HepG2 (cell line): ENCODE measurements around the gene NUDT21. TPM values are rescaled to one million over a fixed set of nuclear protein-coding genes. Genes with fewer than 3 reads are reported as not detected.

Experiments used
- AHR ChIP-seq: IDR thresholded peaks from 2 replicates; pipeline ENCODE4 v1.6.1; 2018; ENCODE audit warnings: missing genetic modification reagents, missing compliant biosample characterization
- ATRX ChIP-seq: sonication (generic); formaldehyde crosslinking; IDR thresholded peaks from 2 replicates; pipeline ENCODE4 v1.4.0; 2020; ENCODE audit warnings: missing genetic modification reagents, borderline replicate concordance
- CAMTA2 ChIP-seq: sonication (generic); formaldehyde crosslinking; IDR thresholded peaks from 2 replicates; pipeline ENCODE4 v1.4.0; 2020; ENCODE audit warnings: mild to moderate bottlenecking, missing genetic modification reagents, borderline replicate concordance
- CENPT ChIP-seq: sonication (generic); formaldehyde crosslinking; IDR thresholded peaks from 2 replicates; pipeline ENCODE4 v1.8.0; 2022; ENCODE audit warnings: low read depth, mild to moderate bottlenecking, moderate library complexity, missing genetic modification reagents
- CREB1 ChIP-seq, 2 experiments: fragments of 450-650 bp in 1 of 2; IDR thresholded peaks; 2 replicates each; pipeline ENCODE4 v1.6.1; 2016 to 2017; ENCODE audit warnings: control low read depth in 1 of 2, mild to moderate bottlenecking in 1 of 2, missing compliant biosample characterization in 1 of 2, missing genetic modification characterization in 1 of 2
- FOXC1 ChIP-seq: sonication (generic); formaldehyde crosslinking; IDR thresholded peaks from 2 replicates; pipeline ENCODE4 v1.8.0; 2022; ENCODE audit warnings: mild to moderate bottlenecking, missing genetic modification reagents, borderline replicate concordance
- HOXA3 ChIP-seq: sonication (generic); formaldehyde crosslinking; IDR thresholded peaks from 2 replicates; pipeline ENCODE4 v1.5.0; 2020; ENCODE audit warnings: missing genetic modification reagents
- MNT ChIP-seq: fragments of 450-650 bp; IDR thresholded peaks from 2 replicates; pipeline ENCODE4 v1.6.1; 2016
- MTF2 ChIP-seq: sonication (generic); formaldehyde crosslinking; IDR thresholded peaks from 2 replicates; pipeline ENCODE4 v1.5.0; 2020; ENCODE audit warnings: missing genetic modification reagents, borderline replicate concordance
- NCOA2 ChIP-seq: sonication (generic); formaldehyde crosslinking; IDR thresholded peaks from 2 replicates; pipeline ENCODE4 v1.8.0; 2022; ENCODE audit warnings: inconsistent platforms
- NKX3-1 ChIP-seq: sonication (generic); formaldehyde crosslinking; IDR thresholded peaks from 2 replicates; pipeline ENCODE4 v1.5.0; 2020; ENCODE audit warnings: missing genetic modification reagents
- SP1 ChIP-seq, 2 experiments: fragments of 450-650 bp in 1 of 2; sonication (generic) in 1 of 2; formaldehyde crosslinking in 1 of 2; IDR thresholded peaks; 2 replicates each; pipeline versions ENCODE4 v1.4.0 to v1.6.1; 2016 to 2020; ENCODE audit warnings: missing genetic modification reagents in 1 of 2
- SUZ12 ChIP-seq: fragments of 150-350 bp; IDR thresholded peaks from 2 replicates; pipeline ENCODE4 v1.6.1; 2014; ENCODE audit warnings: low read depth, low read length
- TBX2 ChIP-seq: sonication (generic); formaldehyde crosslinking; IDR thresholded peaks from 2 replicates; pipeline ENCODE4 v1.5.0; 2020; ENCODE audit warnings: missing genetic modification reagents, mild to moderate bottlenecking, borderline replicate concordance
- TCF12 ChIP-seq, 2 experiments: fragments of 450-650 bp in 1 of 2; sonication (generic) in 1 of 2; formaldehyde crosslinking in 1 of 2; IDR thresholded peaks; 2 replicates each; pipeline versions ENCODE4 v1.6.1 to v1.8.0; 2017 to 2022; ENCODE audit warnings: antibody characterized with exemption in 1 of 2, mild to moderate bottlenecking in 1 of 2, missing genetic modification reagents in 1 of 2, moderate library complexity in 1 of 2
- UBTF ChIP-seq: sonication (generic); formaldehyde crosslinking; IDR thresholded peaks from 2 replicates; pipeline ENCODE4 v1.4.0; 2020; ENCODE audit warnings: mild to moderate bottlenecking, missing genetic modification reagents
- ZEB1 ChIP-seq: IDR thresholded peaks from 2 replicates; pipeline ENCODE4 v1.6.1; 2012; ENCODE audit warnings: mild to moderate bottlenecking, low read depth, inconsistent platforms; ENCODE audit not compliant: insufficient replicate concordance
- ZFAT ChIP-seq: sonication (generic); formaldehyde crosslinking; conservative IDR thresholded peaks from 2 replicates; pipeline ENCODE4 v1.8.1; 2023; ENCODE audit warnings: missing genetic modification reagents, inconsistent platforms
- ZNF503 ChIP-seq: sonication (generic); formaldehyde crosslinking; IDR thresholded peaks from 2 replicates; pipeline ENCODE4 v1.4.0; 2020; ENCODE audit warnings: missing genetic modification reagents
- ZNF580 ChIP-seq: IDR thresholded peaks from 2 replicates; pipeline ENCODE4 v1.6.1; 2016; ENCODE audit warnings: low read depth, borderline replicate concordance
- ZNF740 ChIP-seq: sonication (generic); formaldehyde crosslinking; IDR thresholded peaks from 2 replicates; pipeline ENCODE4 v1.4.0; 2020; ENCODE audit warnings: missing genetic modification reagents
- ZNF773 ChIP-seq: sonication (generic); formaldehyde crosslinking; IDR thresholded peaks from 2 replicates; pipeline ENCODE4 v1.4.0; 2020; ENCODE audit warnings: missing genetic modification reagents, borderline replicate concordance
- polyA plus RNA-seq, 8 experiments: library from polyadenylated mRNA; depleted of rRNA in 3 of 8; stranded (reverse) in 7 of 8; unstranded in 1 of 8; fragments of >200 nt; fragmentation: Illumina TruSeq in 4 of 8; extraction: Trizol in 4 of 8; gene quantifications; 2 replicates each; pipeline versions ENCODE4 v1.2.1 to v1.2.3, GENCODE V29; 2011 to 2016; ENCODE audit warnings: low read depth in 4 of 8, missing spikeins in 1 of 8, mixed read lengths in 1 of 8; ENCODE audit not compliant: insufficient read depth in 1 of 8
- total RNA-seq, 5 experiments: library from RNA; depleted of rRNA; stranded (reverse); fragments of >200 nt; fragmentation: Illumina TruSeq; extraction: Trizol; gene quantifications; 2 replicates each; pipeline ENCODE4 v1.2.3, GENCODE V29; 2016; ENCODE audit warnings: low read depth in 1 of 5

Gene NUDT21
- total and polyA plus RNA-seq, 2 of the 13 experiments (the other 11 are each of a cell fraction or from before 2014, with no cell fraction given), result 177 to 210 TPM

GRCh38 chr16:56450986-56451752 is at the start of gene NUDT21, which contains the start of gene OGFOD1 (continued):
- TF ChIP-seq ZNF503 (CRISPR knock-in tag) (0 out of 2 replicates have a peak, but pooled peaks have one; percentile 66), TBX2 (CRISPR knock-in tag) (peak; percentile 80), NCOA2 (CRISPR knock-in tag) (peak; percentile 42; the same call in 1 of the 2 replicates), ZNF740 (CRISPR knock-in tag) (0 out of 2 replicates have a peak, but pooled peaks have one; percentile 53), MTF2 (CRISPR knock-in tag) (no peak), AHR (CRISPR knock-in tag) (peak; percentile 13; the same call in 1 of the 2 replicates), CREB1 (IDR thresholded peaks at IDR 0.05) (peak; percentile 66), CREB1 (CRISPR knock-in tag; IDR thresholded peaks at IDR 0.05) (peak; percentile 91), ZNF580 (CRISPR knock-in tag) (peak; percentile 46; the same call in 1 of the 2 replicates), FOXC1 (CRISPR knock-in tag) (peak; percentile 86), NKX3-1 (CRISPR knock-in tag) (peak; percentile 80), CENPT (CRISPR knock-in tag) (no peak), UBTF (CRISPR knock-in tag) (peak; percentile 64), ATRX (CRISPR knock-in tag) (no peak), TCF12 (IDR thresholded peaks at IDR 0.05) (no peak), TCF12 (CRISPR knock-in tag; IDR thresholded peaks at IDR 0.05) (peak; percentile 69; the same call in 1 of the 2 replicates), ZFAT (CRISPR knock-in tag) (peak; percentile 70), SUZ12 (no peak), CAMTA2 (CRISPR knock-in tag) (no peak; the same call in 1 of the 2 replicates), HOXA3 (CRISPR knock-in tag) (peak; percentile 89), ZEB1 (peak; percentile 27), ZNF773 (CRISPR knock-in tag) (peak; percentile 75; the same call in 1 of the 2 replicates), SP1 (IDR thresholded peaks at IDR 0.05) (no peak), SP1 (CRISPR knock-in tag; IDR thresholded peaks at IDR 0.05) (peak; percentile 89), MNT (peak; percentile 20; the same call in 1 of the 2 replicates)
